Mucosa of stomach (tissue), 1 donor: ENCODE measurements around the gene STAT5A.
A peak's percentile ranks its signal among the peaks of the same experiment; 100 is the strongest.
"Not testable (repeated sequence)": the region's sequence is repeated elsewhere in the genome, so short reads cannot be mapped to it uniquely, and the experiment has no call there.

Source experiments
- H3K27me3 ChIP-seq: one replicate; pipeline ENCODE4 v1.7.0; 2013; ENCODE audit warnings: mild to moderate bottlenecking, low read length; ENCODE audit not compliant: control insufficient read depth, insufficient read depth
- H3K36me3 ChIP-seq: one replicate; pipeline ENCODE4 v1.7.0; 2013; ENCODE audit warnings: low read length; ENCODE audit not compliant: control insufficient read depth, insufficient read depth
- H3K4me1 ChIP-seq: one replicate; pipeline ENCODE4 v1.7.0; 2013; ENCODE audit warnings: mild to moderate bottlenecking, low read length; ENCODE audit not compliant: control insufficient read depth, insufficient read depth
- H3K4me3 ChIP-seq: one replicate; pipeline ENCODE4 v1.7.0; 2013; ENCODE audit warnings: low read length
- H3K9ac ChIP-seq: one replicate; pipeline ENCODE4 v1.7.0; 2013; ENCODE audit warnings: mild to moderate bottlenecking, low read length, moderate library complexity
- H3K9me3 ChIP-seq: one replicate; pipeline ENCODE4 v1.7.0; 2013; ENCODE audit warnings: mild to moderate bottlenecking, low read length, moderate library complexity; ENCODE audit not compliant: control insufficient read depth
- donor health status: Pancreatic carcinoma.

STAT5A gene

GRCh38 chr17:42287977-42288802 lies at the start of gene STAT5A:
Gene STAT5A, plus strand, starts transcription at chr17:42288498. Its CDS starts 914 bp downstream, at chr17:42289412.
- Histone ChIP-seq H3K4me1 (peaks cover 27% of the 10 kb centered on the region), H3K4me3 (peak within 1 kb of the TSS; percentile 63), H3K9me3 (no peaks in the 10 kb centered on the region), H3K27me3 (peaks cover 4% of the 10 kb centered on the region), H3K9ac (peak within 1 kb of the TSS; percentile 79), H3K36me3 (no peaks in the 10 kb centered on the region)

DNA sequence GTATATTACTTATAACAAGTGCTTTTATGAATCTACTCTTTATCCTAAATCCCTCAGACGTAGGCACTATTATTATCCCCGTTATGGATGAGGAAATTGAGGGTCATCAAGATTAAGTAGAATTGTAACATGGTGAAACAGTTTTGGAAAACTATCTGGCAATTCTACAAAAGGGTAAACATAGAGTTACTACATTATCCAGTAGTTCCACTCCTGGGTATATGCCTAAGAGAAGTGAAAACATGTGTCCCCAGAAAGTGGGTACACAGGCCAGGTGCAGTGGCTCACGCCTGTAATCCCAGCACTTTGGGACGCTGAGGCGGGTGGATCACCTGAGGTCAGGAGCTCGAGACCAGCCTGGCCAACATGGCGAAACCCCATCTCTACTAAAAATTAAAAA lies 48.7 kb upstream of the STAT5A start:
- not testable (repeated sequence) for H3K4me3 ChIP-seq, H3K9ac ChIP-seq, H3K36me3 ChIP-seq, H3K27me3 ChIP-seq, H3K9me3 ChIP-seq, H3K4me1 ChIP-seq

- no peaks in the 10 kb centered on the region for H3K36me3 ChIP-seq
- no peak overlapping the region for H3K4me3 ChIP-seq
- no peak overlapping the region for H3K9ac ChIP-seq
- no peaks in the 10 kb centered on the region for H3K27me3 ChIP-seq
- H3K9me3 ChIP-seq, result no peaks in the 10 kb centered on the region
- H3K4me1 ChIP-seq, result no peaks in the 10 kb centered on the region
Observed at GRCh38 chr17:42240201-42240600, 48.1 kb upstream of the STAT5A start.

DNA sequence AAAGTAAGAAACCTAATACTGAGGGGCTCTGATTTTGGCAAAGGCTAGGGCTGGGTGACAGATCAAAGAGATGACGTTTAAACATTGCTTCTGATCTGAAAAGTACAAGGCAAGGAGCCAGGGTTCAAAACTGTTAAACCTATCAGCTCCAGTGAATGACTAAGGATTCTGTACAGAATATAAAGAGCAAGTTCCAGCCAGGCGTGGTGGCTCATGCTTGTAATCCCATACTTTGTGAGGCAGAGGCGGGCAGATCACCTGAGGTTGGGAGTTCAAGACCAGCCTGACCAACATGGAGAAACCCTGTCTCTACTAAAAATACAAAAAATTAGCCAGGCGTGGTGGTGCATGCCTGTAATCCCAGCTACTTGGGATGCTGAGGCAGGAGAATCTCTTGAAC lies 47.4 kb upstream of the STAT5A start:
- not testable (repeated sequence) for H3K9me3 ChIP-seq, H3K9ac ChIP-seq, H3K36me3 ChIP-seq, H3K27me3 ChIP-seq, H3K4me1 ChIP-seq, H3K4me3 ChIP-seq

- H3K9ac ChIP-seq, result no peak overlapping the region
- no peaks in the 10 kb centered on the region for H3K4me1 ChIP-seq
- H3K4me3 ChIP-seq, result no peak overlapping the region
- no peaks in the 10 kb centered on the region for H3K9me3 ChIP-seq
- no peaks in the 10 kb centered on the region for H3K27me3 ChIP-seq
- no peaks in the 10 kb centered on the region for H3K36me3 ChIP-seq
Observed at GRCh38 chr17:42241871-42242270, 46.4 kb upstream of the STAT5A start.

- no peaks in the 10 kb centered on the region for H3K9me3 ChIP-seq
Observed at GRCh38 chr17:42243493-42243982, 44.8 kb upstream of the STAT5A start.

GRCh38 chr17:42244116-42244515 lies 44.2 kb upstream of the STAT5A start:
- not testable (repeated sequence) for H3K9ac ChIP-seq, H3K4me1 ChIP-seq, H3K4me3 ChIP-seq, H3K36me3 ChIP-seq, H3K9me3 ChIP-seq, H3K27me3 ChIP-seq

More at GRCh38 chr17:42243493-42243982, 44.8 kb upstream of the STAT5A start:
- Histone ChIP-seq H3K27me3 (no peaks in the 10 kb centered on the region), H3K9ac (no peak overlapping the region), H3K36me3 (no peaks in the 10 kb centered on the region), H3K4me3 (no peak overlapping the region), H3K4me1 (no peaks in the 10 kb centered on the region)

DNA sequence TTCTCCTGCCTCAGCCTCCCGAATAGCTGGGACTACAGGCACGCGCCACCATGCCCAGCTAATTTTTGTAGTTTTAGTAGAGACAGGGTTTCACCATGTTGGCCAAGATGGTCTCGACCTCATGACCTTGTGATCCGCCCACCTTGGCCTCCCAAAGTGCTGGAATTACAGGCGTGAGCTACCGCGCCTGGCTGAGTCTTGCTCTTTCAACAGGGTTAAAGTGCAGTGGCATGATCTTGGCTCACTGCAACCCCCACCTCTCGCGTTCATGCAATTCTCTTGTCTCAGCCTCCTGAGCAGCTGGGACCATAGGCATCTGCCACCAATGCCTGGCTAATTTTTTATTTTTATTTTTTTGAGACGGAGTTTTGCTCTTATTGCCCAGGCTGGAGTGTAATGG lies 43.1 kb upstream of the STAT5A start:
- H3K9me3 ChIP-seq, H3K36me3 ChIP-seq, H3K4me3 ChIP-seq, H3K4me1 ChIP-seq, H3K27me3 ChIP-seq, H3K9ac ChIP-seq: not testable (repeated sequence)

GRCh38 chr17:42246515-42246914 lies 41.8 kb upstream of the STAT5A start:
- no peak overlapping the region for H3K9ac ChIP-seq
- no peaks in the 10 kb centered on the region for H3K9me3 ChIP-seq
- no peak overlapping the region for H3K4me3 ChIP-seq
- no peaks in the 10 kb centered on the region for H3K36me3 ChIP-seq
- no peaks in the 10 kb centered on the region for H3K4me1 ChIP-seq
- H3K27me3 ChIP-seq, result no peaks in the 10 kb centered on the region

DNA sequence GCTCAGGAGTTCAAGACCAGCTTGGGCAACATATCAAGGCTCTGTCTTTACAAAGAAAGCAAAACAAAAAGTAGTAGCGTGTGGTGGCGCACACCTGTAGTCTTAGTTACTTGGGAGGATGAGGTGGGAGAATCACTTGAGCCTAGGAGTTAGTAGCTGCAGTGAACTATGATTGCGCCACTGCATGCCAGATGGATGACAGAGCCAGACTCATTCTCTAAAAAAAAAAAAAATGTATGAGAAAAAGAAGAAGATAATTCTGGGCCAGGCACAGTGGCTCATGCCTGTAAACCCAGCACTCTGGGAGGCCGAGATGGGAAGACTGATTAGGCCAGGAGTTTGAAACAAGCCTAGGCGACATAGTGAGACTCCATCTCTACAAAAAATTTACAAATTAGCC lies 40.6 kb upstream of the STAT5A start:
- no peak overlapping the region for H3K4me3 ChIP-seq

GRCh38 chr17:42248351-42249179 lies 39.7 kb upstream of the STAT5A start:
- no peak overlapping the region for H3K4me3 ChIP-seq
- H3K9me3 ChIP-seq, result no peaks in the 10 kb centered on the region
- no peaks in the 10 kb centered on the region for H3K4me1 ChIP-seq
- no peaks in the 10 kb centered on the region for H3K36me3 ChIP-seq
- no peaks in the 10 kb centered on the region for H3K27me3 ChIP-seq
- no peak overlapping the region for H3K9ac ChIP-seq

More for the DNA sequence above, 40.6 kb upstream of the STAT5A start:
- H3K9me3 ChIP-seq, result no peaks in the 10 kb centered on the region
- no peaks in the 10 kb centered on the region for H3K36me3 ChIP-seq
- no peaks in the 10 kb centered on the region for H3K4me1 ChIP-seq
- no peak overlapping the region for H3K9ac ChIP-seq
- no peaks in the 10 kb centered on the region for H3K27me3 ChIP-seq
